Heart right ventricle (tissue), 16 donors: Measurements from ENCODE around the gene ZNF776. TPM values are rescaled to one million over a fixed set of nuclear protein-coding genes. Genes with fewer than 3 reads are reported as not detected.

Experiments
- ATAC-seq, 8 donors: fragments of 200-7000 bp; cut with Tn5 transposase; one replicate each; pipeline ENCODE4 v1.9.1; 2020; ENCODE audit warnings: mild to moderate bottlenecking in 8 of 8, moderate library complexity in 8 of 8, moderate number of reproducible peaks in 1 of 8
- DNase-seq, 2 donors: peaks; one replicate each; pipeline ENCODE4 v3.0.0-alpha.2; 2020
- H3K27ac ChIP-seq, 10 donors: fragments of 200-600 bp; sonication (generic) in 2 of 10; one replicate each; pipeline versions ENCODE4 v1.5.0 to v1.8.0; 2020 to 2022; ENCODE audit warnings: mild to moderate bottlenecking in 3 of 10
- H3K27me3 ChIP-seq, 7 donors: fragments of 200-600 bp; one replicate each; pipeline ENCODE4 v1.8.0; 2021 to 2022; ENCODE audit warnings: mild to moderate bottlenecking in 2 of 7
- H3K36me3 ChIP-seq, 9 donors: fragments of 200-600 bp; sonication (generic) in 1 of 9; one replicate each; pipeline versions ENCODE4 v1.5.0 to v1.8.0; 2020 to 2022; ENCODE audit warnings: mild to moderate bottlenecking in 2 of 9
- H3K4me1 ChIP-seq, 9 donors: fragments of 200-600 bp; sonication (generic) in 1 of 9; one replicate each; pipeline versions ENCODE4 v1.5.0 to v1.8.0; 2020 to 2022; ENCODE audit warnings: mild to moderate bottlenecking in 4 of 9
- H3K4me3 ChIP-seq, 10 donors: fragments of 200-600 bp; sonication (generic) in 2 of 10; one replicate each; pipeline versions ENCODE4 v1.5.0 to v1.8.0; 2020 to 2022; ENCODE audit warnings: mild to moderate bottlenecking in 7 of 10, moderate library complexity in 2 of 10
- H3K9me3 ChIP-seq, 11 donors: fragments of 200-600 bp in 10 of 11; sonication (generic) in 2 of 11; one replicate each; pipeline versions ENCODE4 v1.5.0 to v1.8.0; 2013 to 2022; ENCODE audit warnings: mild to moderate bottlenecking in 2 of 11, control low read depth in 1 of 11, moderate library complexity in 1 of 11
- WGBS, 2 donors: extraction: QIAGEN DNeasy Blood & Tissue Kit; methylation state at CpG; one replicate each; pipeline ENCODE4 v1.1.7; 2013; ENCODE audit warnings: inconsistent platforms in 1 of 2; 5-methylcytosine and 5-hydroxymethylcytosine counted together
- intact Hi-C, 10 donors: fragments of 100-400 bp; cut with DNase I; formaldehyde crosslinking; loops; one replicate each; pipeline versions ENCODE4 v1.11.1 to v1.14.2; 2022
- polyA plus RNA-seq, 2 donors: library from polyadenylated mRNA; stranded (reverse); fragments of 200-250 nt; gene quantifications; one replicate each; pipeline ENCODE4 v1.2.3, GENCODE V29; 2013
- total RNA-seq, 10 donors: library from RNA; stranded (reverse); fragmentation: NEBNext Ultra II Directional in 3 of 10; extraction: Animal tissue kit (Norgen Biotek cat#: 25700) in 3 of 10; gene quantifications; one replicate each; pipeline versions ENCODE4 v1.2.1 to v1.2.4, GENCODE V29; 2021 to 2023
- TF ChIP-seq, protein P1 (sequence below), 9 donors: fragments of 200-600 bp; sonication (generic) in 2 of 9; IDR thresholded peaks; one replicate each; pipeline versions ENCODE4 v1.5.0 to v1.8.0; 2021 to 2022; ENCODE audit warnings: antibody characterized with exemption in 9 of 9, mild to moderate bottlenecking in 5 of 9, moderate library complexity in 1 of 9
- donor health status: Arrhythmogenic right ventricular cardiomyopathy.
- donor health status: ischemic (EF 13 %, LVEDD 7.1; RV severe dilation, severe dysfunction).
- donor health status: healthy with polysubstance abuse.
- donor health status: DM: no; HTN: yes; CAD: no.
- donor health status: DM: no; HTN: no; CAD: no.
- donor health status: ischemic (EF 25% LVEDD 6.9; RV normal size, moderate dysfunction).
- donor health status: ischemic (EF 25% LVEDD 5.7; RV mildly dilated, moderate dysfunction).
- donor health status: healthy.
- donor health status: DM: yes; HTN: yes; CAD: no.
- donor health status: Ischemic cardiomyopathy.
- donor health status: ischemic (EF 35%, LVEDD 5.7; RV mildly dilated, moderate dysfunction).
- donor health status: nonischemic (EF 11% LVEDD 7.7; RV severe dilation, severe dysfunction).
- donor health status: DM: yes; HTN: yes; CAD: no.
- donor health status: PGD.
- donor health status: ischemic (EF 29% LVEDD 5.4; RV normal size, mild dysfunction).
- donor health status: nonischemic (EF 23%, LVEDD 6.1; RV moderate dilation, normal function).

ZNF776 gene
- total and polyA plus RNA-seq, 12 donors: 4.1 to 18.0 (median 12.8) TPM

DNA sequence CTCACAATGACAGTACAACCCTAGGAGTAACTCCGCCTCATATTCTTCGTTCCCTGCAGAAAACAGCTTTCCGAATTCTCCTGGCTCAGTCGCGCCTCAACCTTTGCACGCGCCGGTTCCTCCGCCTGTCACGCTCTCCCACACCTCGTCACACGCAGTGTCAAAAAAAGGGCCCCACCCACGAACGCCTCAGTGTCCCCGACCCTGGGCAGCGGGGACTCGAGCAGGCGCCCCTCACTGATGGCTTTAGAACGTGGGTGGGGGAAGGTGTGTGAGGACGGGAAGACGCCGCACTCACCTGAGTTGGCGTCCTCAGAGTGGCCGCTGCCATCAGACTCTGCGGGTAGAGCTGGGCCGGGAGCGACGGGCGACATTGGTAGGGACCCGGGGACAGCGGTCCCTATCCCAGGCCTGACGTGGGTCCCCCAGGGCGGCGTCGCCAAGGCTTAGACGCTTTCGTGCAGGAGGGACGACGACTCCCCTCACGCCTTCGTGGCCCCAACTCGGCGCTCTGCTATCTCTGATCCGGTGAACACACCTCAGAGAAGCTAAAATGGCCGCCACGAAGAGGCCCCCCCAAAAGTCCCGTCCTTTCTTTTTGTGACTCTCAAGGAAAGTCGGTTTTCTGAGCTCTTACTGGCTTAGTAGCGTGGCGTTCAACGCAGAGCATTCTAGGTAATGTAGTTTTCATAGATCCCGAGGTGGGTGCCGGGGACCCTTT, 37.8 kb upstream of the ZNF776 start, which contains the start of gene ZNF154:
Gene ZNF154, minus strand, starts transcription at position 564 of the 721 bp plus-strand sequence. Its CDS starts 233 bp downstream, at position 331.
- peak within 1 kb of the TSS; percentile 42 to 83 (median 58) for H3K4me3 ChIP-seq
- 0 to 1% methylated on average over 53 of the region's 53 CpGs for WGBS, 2 donors

DNA sequence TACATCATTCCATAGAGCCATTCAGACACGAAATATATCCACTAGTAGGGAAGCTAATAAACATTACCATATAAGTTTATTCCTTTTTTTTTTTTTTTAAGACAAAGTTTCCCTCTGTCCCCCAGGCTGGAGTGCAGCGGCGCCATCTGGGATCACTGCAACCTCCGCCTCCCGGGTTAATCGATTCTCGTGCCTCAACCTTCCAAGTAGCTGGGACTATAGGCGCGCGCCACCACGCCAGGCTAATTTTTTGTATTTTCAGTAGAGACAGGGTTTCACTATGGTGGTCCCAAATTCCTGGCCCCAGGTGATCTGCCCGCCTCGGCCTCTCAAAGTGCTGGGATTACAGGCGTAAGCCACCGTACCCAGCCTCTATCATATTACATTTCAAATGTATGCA, 37.0 kb upstream of the ZNF776 start:
- WGBS, 2 donors: 63 to 69% methylated on average over 15 of the region's 15 CpGs
- H3K9me3 ChIP-seq: peaks cover 0 to 98% (median 3%) of the 10 kb centered on the region in 11 donors
- no peaks in the 10 kb centered on the region for H3K27me3 ChIP-seq
- peaks cover 6 to 47% (median 17%) of the 10 kb centered on the region in 9 donors for H3K4me1 ChIP-seq
- DNase-seq: no peak
- TF ChIP-seq, protein P1, sequence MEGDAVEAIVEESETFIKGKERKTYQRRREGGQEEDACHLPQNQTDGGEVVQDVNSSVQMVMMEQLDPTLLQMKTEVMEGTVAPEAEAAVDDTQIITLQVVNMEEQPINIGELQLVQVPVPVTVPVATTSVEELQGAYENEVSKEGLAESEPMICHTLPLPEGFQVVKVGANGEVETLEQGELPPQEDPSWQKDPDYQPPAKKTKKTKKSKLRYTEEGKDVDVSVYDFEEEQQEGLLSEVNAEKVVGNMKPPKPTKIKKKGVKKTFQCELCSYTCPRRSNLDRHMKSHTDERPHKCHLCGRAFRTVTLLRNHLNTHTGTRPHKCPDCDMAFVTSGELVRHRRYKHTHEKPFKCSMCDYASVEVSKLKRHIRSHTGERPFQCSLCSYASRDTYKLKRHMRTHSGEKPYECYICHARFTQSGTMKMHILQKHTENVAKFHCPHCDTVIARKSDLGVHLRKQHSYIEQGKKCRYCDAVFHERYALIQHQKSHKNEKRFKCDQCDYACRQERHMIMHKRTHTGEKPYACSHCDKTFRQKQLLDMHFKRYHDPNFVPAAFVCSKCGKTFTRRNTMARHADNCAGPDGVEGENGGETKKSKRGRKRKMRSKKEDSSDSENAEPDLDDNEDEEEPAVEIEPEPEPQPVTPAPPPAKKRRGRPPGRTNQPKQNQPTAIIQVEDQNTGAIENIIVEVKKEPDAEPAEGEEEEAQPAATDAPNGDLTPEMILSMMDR (IDR thresholded peaks at IDR 0.05): no peak
- no peak for ATAC-seq
- intact Hi-C loops: no loop called here
- H3K36me3 ChIP-seq: peaks cover 0 to 34% (median 8%) of the 10 kb centered on the region in 9 donors
- H3K27ac ChIP-seq: peak overlapping the region in 5 of 10 donors; percentile 38 to 95 (median 81)
- H3K4me3 ChIP-seq: peak overlapping the region in 5 of 10 donors; percentile 56 to 79 (median 59)

More for the DNA sequence above, 37.8 kb upstream of the ZNF776 start, which contains the start of gene ZNF154:
- H3K36me3 ChIP-seq: peaks cover 0 to 37% (median 6%) of the 10 kb centered on the region in 9 donors
- peaks cover 0 to 98% (median 3%) of the 10 kb centered on the region in 11 donors for H3K9me3 ChIP-seq
- peak; percentile 70 to 94 (median 86) for ATAC-seq
- peak; percentile 27 to 63 for DNase-seq
- intact Hi-C loops: no loop called here
- TF ChIP-seq, protein P1 (IDR thresholded peaks at IDR 0.05): no peak
- H3K4me1 ChIP-seq: peaks cover 6 to 47% (median 17%) of the 10 kb centered on the region in 9 donors
- H3K27me3 ChIP-seq: no peaks in the 10 kb centered on the region
- peak within 1 kb of the TSS; percentile 6 to 95 (median 82) for H3K27ac ChIP-seq

DNA sequence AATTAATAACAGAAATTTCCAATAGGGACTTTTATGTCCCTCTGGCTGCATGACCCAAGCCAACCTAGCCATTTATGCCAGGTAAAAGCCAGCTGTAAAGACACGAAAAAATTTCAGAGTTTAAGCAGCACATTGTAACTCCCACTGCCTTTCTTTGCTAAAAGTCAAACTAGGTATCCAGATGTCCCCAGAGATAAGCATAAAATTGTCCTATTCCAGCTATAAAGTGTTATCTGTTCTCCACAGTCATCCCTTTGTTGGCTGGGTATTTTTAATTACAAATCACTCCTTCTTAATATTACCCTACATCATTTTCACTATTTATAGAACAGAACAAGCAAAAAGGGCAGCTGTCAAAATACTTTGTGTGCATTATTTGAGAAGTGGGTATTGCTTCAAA, 34.4 kb upstream of the ZNF776 start:
- Histone ChIP-seq H3K36me3 (peaks cover 0 to 20% (median 7%) of the 10 kb centered on the region in 9 donors), H3K27ac (no peak overlapping the region), H3K9me3 (peaks cover 0 to 98% (median 7%) of the 10 kb centered on the region in 11 donors), H3K27me3 (no peaks in the 10 kb centered on the region), H3K4me3 (no peak overlapping the region), H3K4me1 (peaks cover 4 to 34% (median 11%) of the 10 kb centered on the region in 9 donors)
- no peak for ATAC-seq
- DNase-seq: no peak
- TF ChIP-seq, protein P1 (IDR thresholded peaks at IDR 0.05): no peak
- intact Hi-C loops: no loop called here
- WGBS, 2 donors: 59 to 60% methylated on average over 1 of the region's 1 CpG

DNA sequence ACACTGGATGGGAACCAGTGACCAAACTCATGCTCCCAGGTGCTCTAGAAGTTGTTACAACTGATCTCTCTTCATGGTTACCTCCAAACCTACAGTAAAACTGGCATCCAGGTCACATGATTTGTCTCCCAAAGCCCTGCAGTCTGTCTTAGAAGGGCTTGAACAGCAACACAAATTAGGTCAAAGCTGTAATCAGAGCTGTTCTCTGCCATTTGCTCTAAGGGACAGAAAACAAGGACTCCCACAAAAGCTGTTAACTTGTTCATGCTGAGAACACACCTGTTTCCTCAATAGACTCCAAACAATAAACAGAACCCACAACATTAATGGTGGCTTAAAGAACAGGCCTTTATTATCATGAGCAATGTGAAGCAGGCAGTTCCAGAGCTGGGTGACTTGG, 27.2 kb upstream of the ZNF776 start:
- ATAC-seq (no peak), DNase-seq (no peak)
- TF ChIP-seq, protein P1 (IDR thresholded peaks at IDR 0.05): no peak
- Histone ChIP-seq H3K4me3 (no peak overlapping the region), H3K4me1 (no peaks in the 10 kb centered on the region), H3K36me3 (peaks cover 4 to 64% (median 42%) of the 10 kb centered on the region in 9 donors), H3K27ac (no peak overlapping the region), H3K9me3 (peaks cover 0 to 100% (median 48%) of the 10 kb centered on the region in 11 donors), H3K27me3 (no peaks in the 10 kb centered on the region)
- intact Hi-C loops: no loop called here
